H1 (cell line): Measurements from ENCODE around the gene MAP6. TPM values are rescaled to one million over a fixed set of nuclear protein-coding genes. Genes with fewer than 3 reads are reported as not detected.

Experiments used
- CTCF ChIA-PET: fragments of 300-600 bp; sonication (Branson Sonifier 250); formaldehyde crosslinking; loops from one replicate; lab custom pipeline; 2021; ENCODE audit not compliant: partially characterized antibody; lab: Charles Lee
- POLR2A ChIA-PET: fragments of 300-600 bp; sonication (Branson Sonifier 250); formaldehyde crosslinking; loops from one replicate; lab custom pipeline; 2021; ENCODE audit warnings: inconsistent platforms; ENCODE audit not compliant: partially characterized antibody; lab: Charles Lee
- DNase-seq, 2 experiments: peaks; one replicate each; pipeline versions ENCODE4 v3.0.0 to v3.0.0-alpha.2; 2010 to 2022; ENCODE audit warnings: low spot score in 2 of 2, low read depth in 1 of 2, mixed read lengths in 1 of 2
- FAIRE-seq: peaks from 2 replicates; lab custom pipeline; 2011; peaks lifted over from hg19 to GRCh38; lab: Jason Lieb, UNC
- H2AFZ ChIP-seq: 2 replicates; pipeline ENCODE4 v1.8.1; 2012; ENCODE audit warnings: low read length, inconsistent platforms
- H2AK5ac ChIP-seq: 2 replicates; pipeline ENCODE4 v1.6.1; 2013; ENCODE audit warnings: low read depth, low read length
- H2BK120ac ChIP-seq: replicated peaks from 2 replicates; pipeline ENCODE3; 2013; ENCODE audit warnings: low read depth, low read length, inconsistent platforms
- H2BK12ac ChIP-seq: 2 replicates; pipeline ENCODE4 v1.6.1; 2013; ENCODE audit warnings: low read depth, low read length
- H2BK15ac ChIP-seq: 2 replicates; pipeline ENCODE4 v1.6.1; 2013; ENCODE audit warnings: low read length
- H2BK20ac ChIP-seq: 2 replicates; pipeline ENCODE4 v1.6.1; 2013; ENCODE audit warnings: low read length
- H2BK5ac ChIP-seq: 2 replicates; pipeline ENCODE4 v1.6.1; 2013; ENCODE audit warnings: low read depth, low read length
- H3K14ac ChIP-seq: 2 replicates; pipeline ENCODE4 v1.6.1; 2013; ENCODE audit warnings: inconsistent platforms; ENCODE audit not compliant: insufficient read length
- H3K18ac ChIP-seq: 2 replicates; pipeline ENCODE4 v1.6.1; 2013; ENCODE audit warnings: low read length; ENCODE audit errors: extremely low read depth
- H3K23ac ChIP-seq: 2 replicates; pipeline ENCODE4 v1.6.1; 2013; ENCODE audit warnings: inconsistent platforms; ENCODE audit not compliant: insufficient read length
- H3K23me2 ChIP-seq: 2 replicates; pipeline ENCODE4 v1.6.1; 2013; ENCODE audit warnings: low read depth, low read length
- H3K27ac ChIP-seq: 2 replicates; pipeline ENCODE4 v1.6.1; 2011; ENCODE audit warnings: low read depth, low read length, inconsistent platforms
- H3K27me3 ChIP-seq, 4 experiments: replicated peaks in 1 of 4; 1 replicate in 1 of 4; 2 replicates in 3 of 4; pipeline versions ENCODE4 v1.6.1 to v1.8.1; 2011 to 2013; ENCODE audit warnings: low read length in 3 of 4, mild to moderate bottlenecking in 3 of 4, inconsistent platforms in 2 of 4, mixed read lengths in 2 of 4, moderate library complexity in 1 of 4; ENCODE audit not compliant: control insufficient read depth in 3 of 4, insufficient read depth in 3 of 4; ENCODE audit errors: extremely low read depth in 1 of 4
- H3K36me3 ChIP-seq, 4 experiments: 2 replicates each; pipeline versions ENCODE4 v1.6.1 to v1.8.1; 2011 to 2013; ENCODE audit warnings: mild to moderate bottlenecking in 4 of 4, low read length in 3 of 4, moderate library complexity in 2 of 4, control low read depth in 1 of 4, inconsistent platforms in 1 of 4; ENCODE audit not compliant: insufficient read depth in 4 of 4, control insufficient read depth in 2 of 4
- H3K4ac ChIP-seq: replicated peaks from 2 replicates; pipeline ENCODE3; 2013; ENCODE audit warnings: low read length, low read depth, mixed read lengths, inconsistent platforms; ENCODE audit not compliant: insufficient read length
- H3K4me1 ChIP-seq, 4 experiments: replicated peaks in 1 of 4; 1 replicate in 1 of 4; 2 replicates in 3 of 4; pipeline versions ENCODE4 v1.6.1 to v1.8.1; 2011 to 2013; ENCODE audit warnings: low read length in 3 of 4, inconsistent platforms in 2 of 4, mixed read lengths in 1 of 4; ENCODE audit not compliant: insufficient read depth in 4 of 4, control insufficient read depth in 3 of 4
- H3K4me2 ChIP-seq, 2 experiments: 2 replicates each; pipeline versions ENCODE4 v1.6.1 to v1.8.1; 2011 to 2013; ENCODE audit warnings: low read depth in 2 of 2, low read length in 2 of 2, control low read depth in 1 of 2, inconsistent platforms in 1 of 2, mild to moderate bottlenecking in 1 of 2; ENCODE audit not compliant: insufficient read depth in 1 of 2
- H3K4me3 ChIP-seq, 4 experiments: fragments of 200-600, 300-600 bp in 1 of 4; sonication (generic), shearing (Covaris generic), sonication (Bioruptor Twin) in 1 of 4; 2 replicates each; pipeline versions ENCODE4 v1.5.1 to v1.8.1; 2011 to 2016; ENCODE audit warnings: low read length in 4 of 4, low read depth in 3 of 4, control low read depth in 2 of 4, inconsistent platforms in 2 of 4, mild to moderate bottlenecking in 2 of 4, mixed read lengths in 1 of 4, moderate library complexity in 1 of 4; ENCODE audit not compliant: insufficient read depth in 2 of 4; ENCODE audit errors: extremely low read depth in 1 of 4
- H3K56ac ChIP-seq: replicated peaks from 2 replicates; pipeline ENCODE3; 2013; ENCODE audit warnings: low read depth, mild to moderate bottlenecking, mixed read lengths, low read length, inconsistent platforms; ENCODE audit not compliant: insufficient read length
- H3K79me1 ChIP-seq: 2 replicates; pipeline ENCODE4 v1.6.1; 2013; ENCODE audit warnings: low read depth, low read length, control low read depth
- H3K79me2 ChIP-seq, 2 experiments: 2 replicates each; pipeline versions ENCODE4 v1.6.1 to v1.8.1; 2012 to 2013; ENCODE audit warnings: low read length in 2 of 2, mild to moderate bottlenecking in 2 of 2, inconsistent platforms in 1 of 2; ENCODE audit not compliant: insufficient read depth in 2 of 2, control insufficient read depth in 1 of 2
- H3K9ac ChIP-seq, 4 experiments: replicated peaks in 1 of 4; 1 replicate in 1 of 4; 2 replicates in 3 of 4; pipeline versions ENCODE4 v1.6.1 to v1.8.1; 2011 to 2013; ENCODE audit warnings: low read depth in 3 of 4, low read length in 3 of 4, control low read depth in 2 of 4, mild to moderate bottlenecking in 2 of 4, moderate library complexity in 2 of 4, inconsistent platforms in 1 of 4; ENCODE audit errors: extremely low read depth in 1 of 4
- H3K9me3 ChIP-seq, 2 experiments: 2 replicates each; pipeline versions ENCODE4 v1.6.1 to v1.8.1; 2012 to 2013; ENCODE audit warnings: mild to moderate bottlenecking in 2 of 2, moderate library complexity in 2 of 2, control low read depth in 1 of 2, inconsistent platforms in 1 of 2, low read depth in 1 of 2, low read length in 1 of 2, mixed read lengths in 1 of 2; ENCODE audit not compliant: insufficient read depth in 2 of 2
- H4K20me1 ChIP-seq, 2 experiments: replicated peaks in 1 of 2; 2 replicates each; pipeline versions ENCODE3 to v1.8.1; 2011 to 2013; ENCODE audit warnings: inconsistent platforms in 2 of 2, low read length in 2 of 2, mild to moderate bottlenecking in 1 of 2; ENCODE audit not compliant: insufficient read depth in 2 of 2, control insufficient read depth in 1 of 2
- H4K5ac ChIP-seq: 2 replicates; pipeline ENCODE4 v1.6.1; 2013; ENCODE audit warnings: low read length, low read depth, mixed read lengths, inconsistent platforms; ENCODE audit not compliant: insufficient read length
- H4K8ac ChIP-seq: 2 replicates; pipeline ENCODE4 v1.8.0; 2013; ENCODE audit warnings: mild to moderate bottlenecking, moderate library complexity, low read length, inconsistent platforms; ENCODE audit not compliant: insufficient read depth; ENCODE audit errors: extremely low read depth
- H4K91ac ChIP-seq: replicated peaks from 2 replicates; pipeline ENCODE3; 2013; ENCODE audit warnings: low read length, mixed read lengths, inconsistent platforms; ENCODE audit not compliant: insufficient read length
- ATF3 ChIP-seq: IDR thresholded peaks from 2 replicates; pipeline ENCODE4 v1.6.1; 2011; ENCODE audit warnings: low read depth, mild to moderate bottlenecking, low read length; ENCODE audit not compliant: insufficient read depth
- CTBP2 ChIP-seq: IDR thresholded peaks from 2 replicates; pipeline ENCODE4 v1.7.0; 2011; ENCODE audit warnings: borderline replicate concordance, mild to moderate bottlenecking, moderate library complexity, mixed read lengths, low read length; ENCODE audit not compliant: insufficient read depth, insufficient read length
- RFX5 ChIP-seq: IDR thresholded peaks from 2 replicates; pipeline ENCODE4 v1.6.1; 2011; ENCODE audit warnings: low read depth, low read length, improper control_type of control experiment, borderline replicate concordance
- RXRA ChIP-seq: IDR thresholded peaks from 2 replicates; pipeline ENCODE4 v1.6.1; 2011; ENCODE audit warnings: low read depth, mild to moderate bottlenecking, low read length, moderate library complexity; ENCODE audit not compliant: insufficient read depth
- TEAD4 ChIP-seq: IDR thresholded peaks from 2 replicates; pipeline ENCODE4 v1.6.1; 2012; ENCODE audit warnings: low read depth, low read length, inconsistent platforms, mixed read lengths
- WGBS, 2 experiments: shearing (Covaris generic) in 1 of 2; methylation state at CpG; one replicate each; pipeline versions ENCODE4 v1.1.6 to v1.1.7; 2013 to 2015; ENCODE audit warnings: low lambda C conversion rate in 2 of 2, mixed read lengths in 2 of 2, inconsistent platforms in 1 of 2, low coverage in 1 of 2, missing lambda C conversion rate in 1 of 2; ENCODE audit not compliant: insufficient replicate concordance in 2 of 2, insufficient coverage in 1 of 2, insufficient read length in 1 of 2; ENCODE audit errors: extremely low coverage in 1 of 2, missing lambda C conversion rate in 1 of 2; 5-methylcytosine and 5-hydroxymethylcytosine counted together
- polyA plus RNA-seq, 7 experiments: library from polyadenylated mRNA; depleted of rRNA in 3 of 7; stranded (reverse) in 5 of 7; unstranded in 2 of 7; fragments of >200 nt in 5 of 7; fragments of 200-250 nt in 2 of 7; gene quantifications; 1 replicate in 5 of 7; 2 replicates in 1 of 7; 4 replicates in 1 of 7; pipeline versions ENCODE4 v1.2.1 to v1.2.3, GENCODE V29; 2011 to 2013; ENCODE audit warnings: missing spikeins in 2 of 7, mixed read lengths in 2 of 7
- total RNA-seq: library from RNA; stranded (reverse); fragmentation: NEBNext Ultra II Directional; extraction: Animal tissue kit (Norgen Biotek cat#: 25700); gene quantifications from 2 replicates; pipeline ENCODE4 v1.2.1, GENCODE V29; 2021
- TF ChIP-seq, protein P1 (sequence below): IDR thresholded peaks from 2 replicates; pipeline ENCODE4 v1.6.1; 2012; ENCODE audit warnings: low read length, inconsistent platforms
- TF ChIP-seq, protein P2 (sequence below): IDR thresholded peaks from 2 replicates; pipeline ENCODE4 v1.6.1; 2012; ENCODE audit warnings: inconsistent platforms

The MAP6 gene
- total and polyA plus RNA-seq, 2 of the 8 experiments (the other 6 are each of a cell fraction or from before 2014, with no cell fraction given), result 0.54 to 0.89 TPM

- peak overlapping the region; percentile 99 for H3K4ac ChIP-seq
- H3K23ac ChIP-seq, result no peak overlapping the region
- H3K4me1 ChIP-seq, result peaks cover 5 to 30% (median 23%) of the 10 kb centered on the region in 4 experiments
- peak overlapping the region; percentile 96 for H4K8ac ChIP-seq
- H3K27ac ChIP-seq, result no peak overlapping the region
- peak overlapping the region; percentile 97; the same call in 1 of the 2 replicates for H2BK20ac ChIP-seq
- H3K9me3 ChIP-seq, result no peaks in the 10 kb centered on the region
- peak overlapping the region; percentile 95 for H2AK5ac ChIP-seq
- no peaks in the 10 kb centered on the region for H4K20me1 ChIP-seq
- ChIA-PET CTCF (interaction anchor here (0.6 to 16.9 kb wide), 10 partner anchors 9 to 624 kb away, joined by 3 to 344 read pairs (median 4); no protein-coding TSS in a partner anchor), POLR2A (interaction anchor here (0.9 to 30.6 kb wide), 7 partner anchors 9 to 154 kb away, joined by 3 to 1120 read pairs (median 9); partner anchors contain the start of gene SERPINH1)
- no peaks in the 10 kb centered on the region for H3K27me3 ChIP-seq
- no peak overlapping the region for H3K56ac ChIP-seq
- peak overlapping the region; percentile 49 for H2BK5ac ChIP-seq
- FAIRE-seq (no peak), DNase-seq (no peak)
- H3K79me1 ChIP-seq, result no peaks in the 10 kb centered on the region
- H4K91ac ChIP-seq, result peak overlapping the region; percentile 100
- peak overlapping the region; percentile 98 for H2BK12ac ChIP-seq
- no peak overlapping the region for H3K4me3 ChIP-seq
- H2BK120ac ChIP-seq, result peak overlapping the region; percentile 61
- peak overlapping the region; percentile 98 for H3K18ac ChIP-seq
- peak overlapping the region; percentile 81 for H2BK15ac ChIP-seq
- H3K79me2 ChIP-seq, result no peaks in the 10 kb centered on the region
- H3K4me2 ChIP-seq, result no peak overlapping the region
- WGBS, 2 experiments, result 87% methylated on average over 11 of the region's 12 CpGs; no CpG with 5 or more reads in 1 of the 2 experiments
- H3K23me2 ChIP-seq, result no peaks in the 10 kb centered on the region
- no peak overlapping the region for H3K14ac ChIP-seq
- peak overlapping the region; percentile 93 for H4K5ac ChIP-seq
- H3K9ac ChIP-seq, result peak overlapping the region in 1 of 4 experiments; percentile 25; a peak in 1 of 7 replicates
- no peaks in the 10 kb centered on the region for H3K36me3 ChIP-seq
- no peak overlapping the region for H2AFZ ChIP-seq
- TF ChIP-seq ATF3, result no peak
- TF ChIP-seq TEAD4, result no peak
- no peak for TF ChIP-seq RXRA
- no peak for TF ChIP-seq RFX5
- TF ChIP-seq, protein P1, sequence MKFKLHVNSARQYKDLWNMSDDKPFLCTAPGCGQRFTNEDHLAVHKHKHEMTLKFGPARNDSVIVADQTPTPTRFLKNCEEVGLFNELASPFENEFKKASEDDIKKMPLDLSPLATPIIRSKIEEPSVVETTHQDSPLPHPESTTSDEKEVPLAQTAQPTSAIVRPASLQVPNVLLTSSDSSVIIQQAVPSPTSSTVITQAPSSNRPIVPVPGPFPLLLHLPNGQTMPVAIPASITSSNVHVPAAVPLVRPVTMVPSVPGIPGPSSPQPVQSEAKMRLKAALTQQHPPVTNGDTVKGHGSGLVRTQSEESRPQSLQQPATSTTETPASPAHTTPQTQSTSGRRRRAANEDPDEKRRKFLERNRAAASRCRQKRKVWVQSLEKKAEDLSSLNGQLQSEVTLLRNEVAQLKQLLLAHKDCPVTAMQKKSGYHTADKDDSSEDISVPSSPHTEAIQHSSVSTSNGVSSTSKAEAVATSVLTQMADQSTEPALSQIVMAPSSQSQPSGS, result no peak
- TF ChIP-seq, protein P2, sequence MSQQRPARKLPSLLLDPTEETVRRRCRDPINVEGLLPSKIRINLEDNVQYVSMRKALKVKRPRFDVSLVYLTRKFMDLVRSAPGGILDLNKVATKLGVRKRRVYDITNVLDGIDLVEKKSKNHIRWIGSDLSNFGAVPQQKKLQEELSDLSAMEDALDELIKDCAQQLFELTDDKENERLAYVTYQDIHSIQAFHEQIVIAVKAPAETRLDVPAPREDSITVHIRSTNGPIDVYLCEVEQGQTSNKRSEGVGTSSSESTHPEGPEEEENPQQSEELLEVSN, result no peak
- no peak for TF ChIP-seq CTBP2
Measured at GRCh38 chr11:75555079-75555811, 113.6 kb downstream of the MAP6 start.
